GM19043 (cell line): Measurements from ENCODE around the gene MMP24.

Source experiments
- ATAC-seq: cut with Tn5 transposase; IDR thresholded peaks from one replicate; pipeline ENCODE4 v1.9.1; 2021; ENCODE audit warnings: low read depth; ENCODE audit not compliant: unreplicated experiment

Gene MMP24

DNA sequence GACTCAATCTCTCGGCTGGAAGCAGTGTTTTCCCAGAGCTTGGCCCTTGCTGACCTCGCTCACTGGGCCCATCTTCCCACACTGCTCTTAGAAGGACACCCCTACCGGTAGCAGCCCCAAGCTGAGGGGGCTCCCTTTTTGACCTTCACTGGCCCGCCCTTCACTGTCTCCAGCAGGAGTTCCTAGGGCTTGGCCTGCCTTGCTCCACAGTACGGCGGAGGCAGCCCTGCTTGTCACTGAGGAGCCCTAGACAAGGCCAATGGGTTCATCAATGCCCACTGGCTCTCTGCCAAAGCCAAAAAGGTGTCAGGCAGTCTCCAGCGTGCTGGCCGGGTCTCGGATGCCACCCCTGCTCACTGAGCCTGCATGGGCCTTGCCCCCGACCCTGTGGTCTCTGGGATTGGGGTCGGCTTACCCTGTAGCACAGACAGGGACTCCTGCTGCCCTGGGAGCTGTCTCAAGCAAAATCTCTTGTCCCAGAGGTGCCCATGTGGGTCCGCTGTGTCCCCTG lies 49.3 kb downstream of the MMP24 start:
- ATAC-seq: no peak

DNA sequence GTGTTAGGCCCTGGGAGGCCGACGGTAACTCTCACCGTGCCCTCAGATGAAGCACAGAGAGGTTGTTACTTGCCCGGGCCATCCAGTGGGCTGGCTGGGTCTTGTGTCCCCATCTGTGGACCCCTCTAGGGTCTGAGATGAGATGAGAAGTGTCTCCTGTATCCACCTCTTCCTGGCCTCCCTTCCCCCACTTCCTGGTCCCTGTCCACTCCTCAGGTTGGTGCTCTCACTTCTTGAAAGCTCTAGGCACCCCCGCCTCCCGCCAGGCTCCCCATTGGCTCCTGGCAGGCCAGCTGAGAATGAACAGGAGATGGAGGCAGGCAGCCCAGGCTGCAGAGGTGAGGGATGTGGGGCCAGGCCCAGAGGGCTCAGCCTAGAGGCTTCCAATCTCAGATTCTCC lies 49.9 kb downstream of the MMP24 start:
- no peak for ATAC-seq

DNA sequence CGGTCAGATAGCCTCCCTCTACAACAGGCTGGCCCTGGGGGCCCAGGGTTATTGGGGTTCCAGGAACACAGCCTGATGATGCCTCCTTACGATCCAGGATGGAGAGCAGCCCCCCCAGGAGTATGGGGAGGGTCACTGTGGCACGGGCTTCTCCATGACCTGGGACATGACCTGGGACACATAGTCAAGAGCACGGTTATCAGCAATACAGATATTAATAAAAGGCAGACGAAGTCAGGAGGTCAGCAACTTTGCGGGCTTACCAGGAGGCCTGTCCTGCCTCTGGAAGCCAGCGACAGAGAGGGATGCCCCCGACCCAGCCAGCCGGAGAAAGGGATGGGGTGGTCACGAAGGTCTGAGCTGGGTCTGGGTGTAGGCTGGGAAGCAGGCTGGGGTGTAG lies 50.6 kb downstream of the MMP24 start:
- ATAC-seq: peak; percentile 4

DNA sequence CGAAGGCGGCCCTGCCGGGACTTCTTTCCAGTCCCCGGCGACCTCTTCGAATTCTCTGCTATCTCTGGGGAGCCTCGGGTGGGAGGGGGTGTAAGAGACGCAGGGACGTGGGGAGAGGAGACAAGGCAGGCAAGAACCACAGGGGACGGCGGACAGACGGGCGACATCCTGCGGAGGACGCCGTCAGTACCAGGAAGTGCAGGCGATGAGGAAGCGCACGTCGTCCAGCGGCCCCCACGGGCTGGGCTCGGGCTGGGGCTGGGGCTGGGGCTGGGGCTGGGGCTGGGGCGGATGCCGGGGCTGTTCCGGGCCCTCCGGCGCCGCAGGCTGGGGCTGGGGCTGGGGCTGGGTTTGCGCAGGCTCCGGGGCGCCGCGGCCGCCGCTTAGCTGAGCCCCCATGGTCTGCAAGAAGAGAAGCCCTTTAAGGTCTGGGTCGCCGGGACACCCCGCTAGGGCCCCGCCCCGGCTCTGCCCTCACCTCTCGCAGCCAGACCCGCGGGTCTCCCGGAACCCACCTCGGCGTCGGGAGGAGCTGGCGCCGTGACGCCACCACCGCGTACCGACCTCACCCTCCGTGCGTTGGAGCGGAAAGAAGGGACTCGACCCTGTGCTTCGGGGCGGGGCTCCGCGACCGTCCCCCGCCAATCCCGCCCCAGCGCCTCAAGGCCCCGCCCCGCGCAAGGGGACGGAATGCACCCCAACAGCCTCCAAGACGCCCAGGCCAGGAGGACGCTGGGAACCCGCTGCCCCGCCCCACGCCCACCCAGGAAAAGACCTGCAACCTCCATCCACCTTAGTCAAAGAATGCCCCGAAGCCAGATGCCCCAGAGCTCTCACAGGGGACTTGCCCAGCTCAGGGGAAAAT lies 51.3 kb downstream of the MMP24 start, which contains the start of gene MMP24OS:
Gene MMP24OS (minus strand): TSS at position 592 of the 865 bp plus-strand sequence. CDS start 193 bp downstream, at position 399.
- peak; percentile 77 for ATAC-seq

DNA sequence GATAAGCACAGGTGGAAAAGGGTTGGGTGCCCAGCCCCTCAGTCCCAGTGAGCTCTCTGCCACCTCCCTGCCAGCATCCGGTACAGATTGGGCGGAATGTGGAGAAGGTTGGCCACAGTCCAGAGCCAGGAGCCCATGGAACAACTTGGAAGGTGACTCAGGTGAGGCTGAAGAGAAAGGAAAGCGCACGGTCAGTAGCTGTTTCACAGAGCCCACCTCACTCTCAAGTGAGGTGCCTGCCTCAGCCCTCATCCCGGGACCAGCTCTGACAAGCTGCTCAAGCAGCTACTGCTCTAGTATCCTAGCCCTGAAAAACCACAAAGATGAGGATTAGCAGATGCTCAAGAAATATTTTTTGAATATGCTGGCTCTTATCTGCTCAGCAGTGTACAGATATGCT lies 52.5 kb downstream of the MMP24 start:
- ATAC-seq: no peak

DNA sequence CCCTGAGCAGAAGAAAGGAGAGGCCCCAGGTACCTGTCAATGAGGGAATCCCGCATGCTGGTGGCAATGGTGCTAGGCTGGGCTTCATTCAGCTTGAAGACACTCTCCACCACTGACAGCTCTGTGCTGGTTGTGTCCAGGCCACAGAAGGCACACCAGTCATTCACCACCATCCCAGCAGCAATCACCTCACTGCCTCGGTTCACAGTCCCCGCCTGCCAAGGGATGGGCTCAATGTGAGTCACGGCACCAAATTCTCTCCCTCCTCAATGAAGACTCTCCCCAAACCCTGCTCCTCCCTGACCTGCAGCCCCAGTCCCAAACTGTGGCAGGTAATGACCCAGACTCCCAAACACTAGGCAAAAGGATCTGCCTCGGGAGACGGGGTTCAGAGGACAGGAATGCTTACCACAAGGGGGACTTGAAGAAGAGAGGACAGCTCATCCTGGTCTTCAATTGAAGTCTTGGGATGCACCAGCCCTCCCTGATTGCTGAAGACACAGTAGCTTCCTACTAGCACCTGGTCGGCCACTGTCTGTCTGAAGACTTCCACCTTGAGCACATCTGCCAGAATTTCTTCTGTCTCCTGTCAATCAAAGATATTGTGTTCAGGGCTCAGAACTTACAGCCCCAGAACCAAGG lies 53.2 kb downstream of the MMP24 start:
- no peak for ATAC-seq

DNA sequence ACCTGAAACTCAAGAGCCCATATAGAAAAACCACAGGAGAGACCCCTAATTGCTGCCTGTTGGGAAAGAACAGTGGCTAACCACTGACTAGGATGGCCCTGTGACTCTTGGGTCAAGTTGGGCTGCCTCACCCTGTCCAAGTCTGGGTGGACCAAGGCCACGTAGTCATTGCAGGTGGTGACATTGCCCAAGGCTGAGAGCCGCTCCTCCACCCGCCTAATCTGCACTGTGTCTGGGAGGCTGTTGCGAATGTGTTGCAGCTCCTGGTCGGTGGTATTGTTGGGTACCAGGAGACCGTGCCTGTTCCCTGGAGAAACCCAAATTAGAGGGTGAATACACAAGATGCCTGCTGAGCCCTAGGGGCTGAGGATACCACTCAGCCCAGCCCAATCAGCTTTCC lies 54.0 kb downstream of the MMP24 start:
- no peak for ATAC-seq

DNA sequence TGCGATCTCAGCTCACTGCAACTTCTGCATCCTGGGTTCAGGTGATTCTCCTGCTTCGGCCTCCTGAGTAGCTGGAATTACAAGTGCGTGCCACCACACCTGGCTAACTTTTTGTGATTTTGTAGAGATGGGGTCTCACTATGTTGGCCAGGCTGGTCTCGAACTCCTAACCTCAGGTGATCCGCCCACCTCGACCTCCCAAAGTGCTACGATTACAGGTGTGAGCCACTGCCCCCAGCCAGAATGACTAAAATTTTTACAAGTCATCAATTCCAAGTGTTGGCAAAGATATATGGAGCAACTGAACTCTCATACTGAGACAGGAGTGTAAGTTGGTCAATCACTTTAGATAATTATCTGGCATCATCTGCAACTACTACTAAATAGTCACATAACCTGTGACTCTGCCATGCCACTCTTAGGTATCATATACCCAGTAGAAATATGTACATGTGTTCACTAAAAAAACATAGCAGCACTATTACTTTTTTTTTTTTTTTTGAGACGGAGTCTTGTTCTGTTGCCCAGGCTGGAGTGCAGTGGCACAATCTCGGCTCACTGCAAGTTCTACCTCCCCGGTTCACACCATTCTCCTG lies 55.1 kb downstream of the MMP24 start:
- no peak for ATAC-seq

DNA sequence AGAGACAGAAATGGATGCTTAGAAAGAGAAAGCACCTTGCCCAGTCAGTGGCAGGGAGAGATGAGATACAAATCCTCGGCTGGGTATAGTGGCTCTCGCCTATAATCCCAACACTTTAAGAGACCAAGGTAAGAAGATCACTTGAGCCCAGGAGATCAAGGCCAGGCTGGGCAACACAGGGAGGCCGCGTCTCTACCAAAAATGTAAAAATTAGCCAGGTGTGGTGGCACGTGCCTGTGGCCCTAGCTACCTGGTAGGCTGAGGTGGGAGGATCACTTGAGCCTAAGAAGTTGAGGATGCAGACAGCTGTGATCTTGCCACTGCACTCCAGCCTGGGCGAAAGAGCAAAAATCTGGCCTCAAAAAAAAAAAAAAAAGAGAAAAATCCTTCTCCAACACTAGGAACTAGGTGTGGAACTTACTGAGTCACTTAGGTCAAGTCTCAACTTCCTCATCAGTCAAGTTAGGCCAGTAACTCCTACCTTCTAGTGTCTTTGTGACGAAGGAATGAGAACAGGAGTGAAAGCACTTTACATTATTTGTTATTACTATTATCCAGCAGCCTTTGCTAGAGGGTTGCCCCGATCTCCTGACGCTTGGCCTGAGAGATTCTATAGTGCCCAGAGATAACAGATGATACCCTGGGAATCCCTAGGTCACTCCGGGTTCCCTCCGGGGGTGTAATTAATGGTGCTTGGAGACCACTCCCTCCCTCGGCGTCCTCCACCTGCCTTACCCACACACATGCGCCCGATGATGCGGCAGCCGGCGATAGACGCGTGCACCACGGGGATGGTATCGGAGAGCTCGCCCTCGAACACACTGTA lies 57.2 kb downstream of the MMP24 start:
- no peak for ATAC-seq

DNA sequence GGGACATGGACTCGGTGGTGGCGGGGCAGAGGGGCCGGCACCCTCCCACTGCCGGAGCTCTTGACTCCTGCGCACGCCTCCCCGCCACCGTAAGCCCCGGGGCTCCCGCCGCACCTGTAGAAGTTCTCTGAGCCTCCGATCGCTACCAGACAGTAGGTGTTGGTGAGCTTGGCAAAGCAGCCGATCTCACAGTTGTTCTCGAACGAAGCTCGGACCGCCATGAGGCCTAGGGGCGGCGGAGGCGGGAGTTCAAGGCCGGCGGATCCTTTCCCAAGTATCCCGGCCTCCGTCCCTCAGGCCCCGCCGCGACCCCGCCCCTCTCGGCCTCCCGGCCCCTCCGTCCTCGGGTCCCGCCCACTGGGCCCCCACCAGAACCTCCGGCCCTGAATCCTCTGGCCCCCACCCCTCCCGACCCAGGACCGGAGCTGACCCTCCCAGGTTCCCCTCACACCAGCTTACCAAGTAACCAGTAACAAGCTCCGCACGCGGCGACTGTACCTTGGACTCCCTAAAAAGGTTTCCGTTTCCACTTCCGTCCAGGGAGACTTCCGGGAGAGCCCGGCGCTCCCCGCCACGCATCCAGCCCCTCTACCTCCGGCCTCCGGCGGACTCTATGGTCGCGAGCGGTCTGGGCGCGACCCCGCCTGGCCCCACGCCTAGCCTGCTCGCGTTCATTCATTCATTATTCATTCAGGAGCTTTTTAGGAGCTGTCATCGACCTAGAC lies 57.9 kb downstream of the MMP24 start, which contains the start of gene EIF6:
Gene EIF6 (minus strand): TSS at position 506 of the 725 bp plus-strand sequence. CDS start 285 bp downstream, at position 221.
- peak; percentile 66 for ATAC-seq

DNA sequence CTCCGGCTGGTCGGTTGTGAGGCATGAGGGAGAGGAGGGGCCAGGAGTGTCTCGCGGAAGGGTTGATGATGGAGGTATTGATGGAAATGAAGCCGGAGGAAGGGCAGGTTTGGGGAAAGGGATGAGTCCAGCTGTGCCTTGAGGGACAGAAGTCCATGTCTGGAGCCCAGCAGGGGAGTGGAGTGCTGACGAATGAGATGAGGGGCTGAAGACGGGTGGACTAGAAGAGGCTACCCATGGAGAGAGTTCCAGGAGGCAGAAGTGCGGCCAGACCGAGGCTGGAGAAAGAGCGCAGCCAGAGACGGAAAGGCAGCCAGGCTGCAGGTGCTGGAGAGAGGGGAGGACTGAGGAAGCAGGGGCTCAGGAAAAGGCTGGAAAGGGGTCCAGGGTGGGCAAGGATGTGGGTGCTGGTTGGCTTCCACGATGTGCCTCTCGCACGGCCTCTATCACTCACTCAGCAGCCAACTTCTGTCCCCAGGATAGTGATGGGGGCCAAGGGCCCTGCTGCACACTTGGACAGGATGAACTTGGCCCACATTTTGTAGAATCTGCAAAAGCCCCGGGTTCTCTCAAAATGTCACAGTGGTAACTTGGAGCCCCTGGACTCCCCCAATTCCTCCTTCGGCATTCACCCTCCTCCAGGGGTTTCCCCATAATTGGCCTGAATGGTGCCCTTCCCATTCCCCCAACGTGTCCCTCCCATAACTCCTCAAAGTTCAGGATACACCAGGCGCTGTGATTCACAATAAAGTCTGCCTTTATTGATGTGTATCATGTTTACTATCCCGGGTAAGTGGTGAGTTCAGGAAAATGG lies 58.7 kb downstream of the MMP24 start:
- no peak for ATAC-seq

DNA sequence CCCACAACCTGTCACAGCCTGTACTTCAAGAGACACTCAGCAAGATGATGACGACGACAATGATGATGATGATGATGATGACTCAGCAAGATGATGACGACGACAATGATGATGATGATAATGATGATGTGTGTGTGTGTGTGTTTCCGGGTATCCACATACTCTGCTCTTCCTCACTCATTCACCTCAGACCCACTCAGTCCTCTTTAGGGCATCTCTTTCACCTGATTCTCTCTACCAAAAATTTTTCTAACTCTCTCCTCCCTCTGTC lies 59.3 kb downstream of the MMP24 start:
- ATAC-seq: no peak

DNA sequence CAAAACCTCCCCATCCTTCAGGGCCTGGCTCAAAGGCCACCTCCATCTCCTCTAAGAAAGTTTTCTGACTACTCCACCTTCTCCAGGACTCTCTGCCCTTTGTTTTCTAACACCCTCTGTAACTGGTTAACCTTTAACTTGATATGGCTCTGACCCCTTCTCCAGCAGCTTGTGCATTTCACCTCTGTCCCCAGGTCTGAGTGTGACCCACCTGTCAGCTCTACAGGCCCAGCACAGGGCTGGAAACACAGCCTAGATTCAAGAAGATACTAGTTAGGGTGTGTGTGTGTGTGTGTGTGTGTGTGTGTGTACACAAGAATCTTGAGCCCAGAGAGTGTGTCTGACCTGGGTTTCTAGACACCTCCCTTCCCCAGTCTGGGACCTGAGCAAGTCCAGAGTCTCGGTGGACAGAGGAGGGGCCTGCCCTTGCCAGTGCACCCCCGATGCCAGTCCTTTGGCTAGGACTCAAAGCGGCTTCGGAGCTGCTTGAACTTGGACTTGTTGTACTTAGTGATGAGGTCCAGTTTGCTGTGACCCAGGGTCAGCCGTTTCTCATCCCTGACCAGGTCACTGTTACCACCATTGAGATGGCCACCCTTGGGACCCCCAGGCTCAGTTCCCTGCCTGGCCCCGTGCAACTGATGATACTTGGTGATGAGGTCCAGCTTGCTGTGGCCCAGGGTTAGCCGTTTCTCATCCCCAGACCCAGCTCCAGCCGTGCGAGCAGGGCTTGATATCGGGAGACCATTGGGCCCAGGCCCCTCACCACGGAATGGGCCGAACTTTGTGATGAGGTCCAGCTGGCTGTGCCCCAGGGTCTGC lies 59.8 kb downstream of the MMP24 start:
- ATAC-seq: no peak

DNA sequence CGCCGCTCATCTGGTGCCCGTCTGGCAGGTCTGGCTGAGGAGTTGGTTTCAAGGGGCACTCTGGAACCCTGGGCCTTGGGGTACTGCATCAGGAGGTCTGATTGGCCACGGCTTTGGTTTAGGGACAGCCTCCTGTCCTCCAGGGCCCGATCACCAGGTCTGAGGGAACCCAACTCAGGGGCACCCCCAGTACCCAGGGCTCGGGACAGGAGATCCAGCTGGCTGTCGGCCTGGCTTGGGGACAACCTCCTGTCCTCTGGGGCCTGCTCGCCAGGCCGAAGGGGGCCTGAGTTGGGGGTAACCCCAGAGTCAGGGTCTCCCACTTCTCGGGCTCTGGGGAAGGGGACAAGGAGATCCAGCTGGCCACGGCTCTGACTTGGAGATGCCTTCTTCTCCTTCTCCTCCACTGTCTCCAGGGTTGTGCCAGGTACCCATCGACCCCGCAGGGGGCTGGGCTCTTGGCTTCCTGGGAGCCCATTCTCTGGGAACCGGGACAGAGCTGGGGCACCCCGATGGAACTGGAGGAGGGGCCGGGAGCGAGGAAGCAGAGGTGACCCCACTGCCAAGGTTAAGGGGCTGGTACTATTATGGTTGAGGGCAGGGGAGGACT lies 60.5 kb downstream of the MMP24 start:
- no peak for ATAC-seq

DNA sequence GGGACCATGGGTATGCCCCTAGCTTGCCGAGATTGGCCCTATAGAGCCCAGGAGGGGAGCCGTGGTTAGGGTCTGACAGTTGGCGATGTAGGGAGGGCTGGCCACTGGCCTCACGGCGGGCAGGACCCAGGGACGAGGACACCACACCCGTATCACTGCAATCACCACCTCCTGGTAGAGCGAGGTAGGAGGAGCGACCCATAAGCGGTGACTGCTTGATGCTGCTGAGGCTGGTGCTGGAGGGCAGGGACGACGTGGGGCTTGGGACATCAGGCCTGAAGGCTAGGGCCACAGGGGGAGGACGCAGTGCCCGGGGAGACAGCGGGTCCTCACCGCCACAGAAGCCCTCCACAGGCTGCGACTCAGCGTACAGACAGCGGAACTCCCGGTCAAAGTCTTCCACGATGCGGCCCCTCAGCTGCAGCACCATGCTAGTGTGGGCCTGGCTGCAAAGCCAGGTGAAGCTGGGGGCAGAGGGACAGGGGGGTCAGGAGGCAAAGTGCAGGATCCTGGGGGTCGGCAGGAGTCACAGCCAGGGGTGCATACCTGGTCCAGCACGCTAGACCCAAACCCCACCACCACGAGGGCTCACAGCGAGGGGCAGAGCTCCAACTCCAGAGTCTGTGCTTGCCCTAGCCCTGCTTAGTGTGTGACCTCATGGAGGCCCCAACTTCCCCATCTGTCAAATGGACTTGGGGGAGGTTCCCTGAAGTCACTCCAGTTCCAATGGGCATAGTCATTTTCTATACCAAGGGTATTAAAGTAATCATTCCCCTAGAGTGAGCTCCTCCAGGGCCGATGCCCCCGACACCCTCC lies 61.2 kb downstream of the MMP24 start:
- no peak for ATAC-seq

DNA sequence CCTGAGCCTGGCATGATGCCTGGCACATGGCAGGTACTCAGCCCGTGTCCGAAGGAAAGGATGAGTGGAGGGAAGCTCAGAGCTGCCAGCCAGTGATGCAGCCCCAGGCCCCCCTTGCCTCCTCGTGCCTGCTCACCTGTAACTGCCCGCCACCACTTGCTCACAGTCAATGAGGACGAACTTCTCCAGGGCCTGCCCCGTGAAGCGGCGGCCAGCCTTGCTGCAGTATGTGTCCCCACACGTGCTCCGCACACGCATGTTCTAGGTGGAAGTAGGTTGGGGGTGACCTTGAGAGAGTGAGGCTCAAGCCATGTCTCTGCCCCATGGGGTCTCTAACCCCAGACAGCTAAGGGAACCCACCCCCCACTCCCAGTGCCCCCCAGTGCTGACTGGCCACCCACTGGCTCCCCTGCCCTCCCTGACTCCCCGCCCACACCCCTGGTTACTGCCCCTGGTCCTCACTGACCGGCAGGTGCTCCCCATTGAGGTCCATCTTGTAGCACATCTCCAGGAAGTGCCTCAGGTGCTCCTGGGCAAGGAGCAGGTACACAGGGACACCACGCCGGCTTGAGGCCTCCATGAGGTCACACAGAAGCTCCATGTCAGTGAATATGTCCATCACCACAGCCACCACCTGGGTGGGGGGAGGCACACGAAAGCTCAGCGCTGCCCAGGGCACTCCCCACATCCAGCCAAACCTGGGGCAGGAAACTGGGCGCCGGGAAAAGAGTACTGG lies 62.0 kb downstream of the MMP24 start:
- no peak for ATAC-seq
